ENCODE measurements around the gene MTM1. TPM values are rescaled to one million over a fixed set of nuclear protein-coding genes. Genes with fewer than 3 reads are reported as not detected.

MTM1 gene
- total RNA-seq, 1 experiment from 2014 or later, result 11.6 TPM

GRCh38 chrX:150692296-150692695 lies 123.9 kb downstream of the MTM1 start:
- Mint-ChIP-seq H3K9me3 (ENCODE audit: unreplicated experiment) (peaks cover 8% of the 10 kb centered on the region), H3K4me3 (ENCODE audit: unreplicated experiment) (peak overlapping the region; percentile 50), H3K36me3 (ENCODE audit: insufficient read depth, unreplicated experiment) (peaks cover 16% of the 10 kb centered on the region), H3K27me3 (ENCODE audit: insufficient read depth, unreplicated experiment) (peaks cover 14% of the 10 kb centered on the region), H3K4me1 (ENCODE audit: insufficient read depth, unreplicated experiment) (peaks cover 14% of the 10 kb centered on the region), H3K27ac (ENCODE audit: low read depth, unreplicated experiment) (no peak overlapping the region)
- intact Hi-C loops (cut with micrococcal nuclease), result no loop called here
- no peak for TF ChIP-seq CTCF (IDR thresholded peaks at IDR 0.05; ENCODE audit: unreplicated experiment)
- BruUV-seq (replicated peaks), result TSS peak; percentile 51
- ChIA-PET POLR2A (interaction anchor here (0.6 to 2.7 kb wide), 3 partner anchors 8 to 752 kb away, joined by 3 to 12 read pairs (median 3); no protein-coding TSS in a partner anchor), CTCF (interaction anchor here (1.0 to 3.2 kb wide), 3 partner anchors 9 to 752 kb away, joined by 4 to 11 read pairs (median 7); no protein-coding TSS in a partner anchor)
- DNase-seq (ENCODE audit: unreplicated experiment), result no peak

- H3K36me3 Mint-ChIP-seq (ENCODE audit: insufficient read depth, unreplicated experiment), result peaks cover 16% of the 10 kb centered on the region
- intact Hi-C loops (cut with micrococcal nuclease), result no loop called here
- peaks cover 14% of the 10 kb centered on the region for H3K4me1 Mint-ChIP-seq (ENCODE audit: insufficient read depth, unreplicated experiment)
- peaks cover 5% of the 10 kb centered on the region for H3K9me3 Mint-ChIP-seq (ENCODE audit: unreplicated experiment)
- ChIA-PET POLR2A (interaction anchor here (0.6 to 2.7 kb wide), 4 partner anchors 9 to 753 kb away, joined by 3 to 12 read pairs (median 3); no protein-coding TSS in a partner anchor), CTCF (interaction anchor here (1.0 to 3.2 kb wide), 3 partner anchors 9 to 753 kb away, joined by 4 to 11 read pairs (median 4); no protein-coding TSS in a partner anchor)
- H3K27me3 Mint-ChIP-seq (ENCODE audit: insufficient read depth, unreplicated experiment), result peaks cover 14% of the 10 kb centered on the region
- no peak for TF ChIP-seq CTCF (IDR thresholded peaks at IDR 0.05; ENCODE audit: unreplicated experiment)
- no peak for DNase-seq (ENCODE audit: unreplicated experiment)
- no TSS peak for BruUV-seq (replicated peaks)
- H3K4me3 Mint-ChIP-seq (ENCODE audit: unreplicated experiment), result peak within 1 kb of the TSS; percentile 75
- peak within 1 kb of the TSS; percentile 69 for H3K27ac Mint-ChIP-seq (ENCODE audit: low read depth, unreplicated experiment)
Observed at GRCh38 chrX:150692831-150693724, 124.7 kb downstream of the MTM1 start, which contains the start of gene MTMR1. Gene MTMR1 (plus strand): TSS chrX:150693396. CDS start chrX:150693531, 135 bp downstream.

GRCh38 chrX:150693725-150694574 lies 125.5 kb downstream of the MTM1 start:
- ChIA-PET POLR2A (interaction anchor here (0.5 to 2.7 kb wide), 7 partner anchors 13 to 789 kb away, joined by 3 to 12 read pairs (median 3); no protein-coding TSS in a partner anchor), CTCF (interaction anchor here (0.6 to 3.2 kb wide), 4 partner anchors 10 to 754 kb away, joined by 3 to 11 read pairs (median 4); no protein-coding TSS in a partner anchor)
- no peaks in the 10 kb centered on the region for H3K9me3 Mint-ChIP-seq (ENCODE audit: unreplicated experiment)
- peaks cover 14% of the 10 kb centered on the region for H3K27me3 Mint-ChIP-seq (ENCODE audit: insufficient read depth, unreplicated experiment)
- TF ChIP-seq CTCF (IDR thresholded peaks at IDR 0.05; ENCODE audit: unreplicated experiment), result no peak
- BruUV-seq (replicated peaks), result TSS peak; percentile 66
- DNase-seq (ENCODE audit: unreplicated experiment), result peak; percentile 66
- H3K4me1 Mint-ChIP-seq (ENCODE audit: insufficient read depth, unreplicated experiment), result peaks cover 14% of the 10 kb centered on the region
- peak overlapping the region; percentile 75 for H3K4me3 Mint-ChIP-seq (ENCODE audit: unreplicated experiment)
- intact Hi-C loops (cut with micrococcal nuclease), result no loop called here
- peaks cover 16% of the 10 kb centered on the region for H3K36me3 Mint-ChIP-seq (ENCODE audit: insufficient read depth, unreplicated experiment)
- H3K27ac Mint-ChIP-seq (ENCODE audit: low read depth, unreplicated experiment), result peak overlapping the region; percentile 69

All from MCF 10A (cell line).